ENCODE data around the gene LAMA5.

LAMA5 gene

GRCh38 chr20:62268228-62268900 is 98.7 kb downstream of the LAMA5 start:
- TF ChIP-seq CTCF (IDR thresholded peaks at IDR 0.05; ENCODE audit: borderline replicate concordance, insufficient read depth, low read depth, low read length): no peak

GRCh38 chr20:62267543-62267942 is 99.6 kb downstream of the LAMA5 start:
- no peak for TF ChIP-seq CTCF (IDR thresholded peaks at IDR 0.05; ENCODE audit: borderline replicate concordance, insufficient read depth, low read depth, low read length)
- H3K4me3 ChIP-seq (ENCODE audit: low read depth, low read length): no peak overlapping the region

More at GRCh38 chr20:62268228-62268900, 98.7 kb downstream of the LAMA5 start:
- no peak overlapping the region for H3K4me3 ChIP-seq (ENCODE audit: low read depth, low read length)

GRCh38 chr20:62266851-62267250 is 100.3 kb downstream of the LAMA5 start:
- no peak overlapping the region for H3K4me3 ChIP-seq (ENCODE audit: low read depth, low read length)
- TF ChIP-seq CTCF (IDR thresholded peaks at IDR 0.05; ENCODE audit: borderline replicate concordance, insufficient read depth, low read depth, low read length): no peak

- no peak for TF ChIP-seq CTCF (IDR thresholded peaks at IDR 0.05; ENCODE audit: borderline replicate concordance, insufficient read depth, low read depth, low read length)
- no peak overlapping the region for H3K4me3 ChIP-seq (ENCODE audit: low read depth, low read length)
Observed at GRCh38 chr20:62266340-62266739, 100.8 kb downstream of the LAMA5 start.

GRCh38 chr20:62265365-62265764 is 101.7 kb downstream of the LAMA5 start:
- no peak overlapping the region for H3K4me3 ChIP-seq (ENCODE audit: low read depth, low read length)
- TF ChIP-seq CTCF (IDR thresholded peaks at IDR 0.05; ENCODE audit: borderline replicate concordance, insufficient read depth, low read depth, low read length): no peak

GRCh38 chr20:62263396-62263795 is 103.7 kb downstream of the LAMA5 start:
- no peak for TF ChIP-seq CTCF (IDR thresholded peaks at IDR 0.05; ENCODE audit: borderline replicate concordance, insufficient read depth, low read depth, low read length)
- H3K4me3 ChIP-seq (ENCODE audit: low read depth, low read length): no peak overlapping the region

- TF ChIP-seq CTCF (IDR thresholded peaks at IDR 0.05; ENCODE audit: borderline replicate concordance, insufficient read depth, low read depth, low read length): no peak
- H3K4me3 ChIP-seq (ENCODE audit: low read depth, low read length): no peak overlapping the region
Observed at GRCh38 chr20:62262064-62262463, 105.0 kb downstream of the LAMA5 start.
